Myocyte (in vitro differentiated cells): ENCODE measurements around the gene ICE1. TPM values are rescaled to one million over a fixed set of nuclear protein-coding genes. Genes with fewer than 3 reads are reported as not detected.
"Not testable (repeated sequence)": the region's sequence is repeated elsewhere in the genome, so short reads cannot be mapped to it uniquely, and the experiment has no call there.

Source experiments
- DNase-seq: peaks from one replicate; pipeline ENCODE4 v3.0.0-alpha.2; 2012; ENCODE audit warnings: low read depth
- total RNA-seq: library from RNA; depleted of rRNA; stranded (reverse); fragments of >200 nt; gene quantifications from 2 replicates; pipeline ENCODE4 v1.2.3, GENCODE V29; 2014

ICE1 gene
- total RNA-seq, 1 donor from 2014 or later, result 29.4 TPM

- DNase-seq, result no peak
Measured at GRCh38 chr5:5437227-5438172, 15.0 kb downstream of the ICE1 start.

DNA sequence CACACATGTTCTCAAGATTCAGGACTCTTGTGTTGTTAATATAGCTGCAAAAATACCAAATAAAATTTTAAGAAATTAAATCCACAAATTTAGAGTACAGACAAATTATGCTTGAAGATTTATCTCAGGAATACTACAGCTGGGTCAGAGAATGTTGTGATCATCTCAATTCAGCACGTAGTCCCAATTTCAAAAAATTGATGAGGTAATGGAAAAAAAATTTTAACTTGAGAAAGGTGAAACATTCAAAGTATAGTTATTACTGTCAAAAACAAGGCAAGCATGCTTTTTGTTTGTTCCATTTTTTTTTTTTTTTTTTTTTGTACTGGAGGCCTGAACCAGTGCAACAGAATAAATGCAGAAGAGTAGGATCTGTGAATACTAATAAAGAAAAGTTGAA is 29.4 kb downstream of the ICE1 start:
- DNase-seq, result no peak

GRCh38 chr5:5453131-5453530 is 30.7 kb downstream of the ICE1 start:
- no peak for DNase-seq

GRCh38 chr5:5454391-5454790 is 31.9 kb downstream of the ICE1 start:
- DNase-seq, result no peak

DNA sequence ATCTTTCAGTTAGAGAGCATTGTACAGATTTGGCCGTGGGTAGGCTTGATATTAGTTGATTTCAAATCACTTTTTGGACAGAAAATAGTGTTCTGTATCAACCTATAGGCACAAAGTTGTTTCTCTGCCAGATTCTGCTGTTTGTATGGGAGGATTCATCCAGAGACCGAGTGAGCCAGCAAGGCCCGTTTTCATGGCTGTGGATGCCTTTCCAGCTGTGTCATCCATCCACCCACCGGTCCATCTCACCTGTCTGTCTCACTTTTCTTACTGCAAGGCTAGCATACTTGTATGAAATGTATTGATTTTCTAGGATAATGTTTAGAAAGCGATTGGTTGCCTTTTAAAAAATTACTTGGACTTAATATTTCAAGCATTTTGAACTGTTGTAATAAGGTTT is 34.4 kb downstream of the ICE1 start:
- DNase-seq, result no peak

DNA sequence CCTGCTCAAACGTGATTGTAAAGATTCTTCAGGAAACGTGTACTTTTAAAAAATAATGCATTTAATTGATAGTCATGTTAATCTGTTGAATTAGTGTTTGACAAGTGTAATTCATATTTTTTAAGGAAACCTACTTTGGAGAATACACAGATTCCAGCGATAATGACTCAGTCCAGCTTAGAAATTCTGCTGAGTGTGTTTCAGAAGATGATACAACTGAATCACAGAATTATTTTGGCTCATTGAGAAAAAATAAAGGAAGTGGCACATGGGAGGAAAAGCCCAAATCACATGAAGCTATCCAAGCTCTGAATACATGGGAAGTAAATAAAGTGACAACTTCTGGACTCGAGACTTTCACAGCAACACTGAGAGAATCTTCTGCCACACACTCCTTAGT is 37.8 kb downstream of the ICE1 start:
- DNase-seq, result no peak

GRCh38 chr5:5461012-5461411 is 38.5 kb downstream of the ICE1 start:
- no peak for DNase-seq

DNA sequence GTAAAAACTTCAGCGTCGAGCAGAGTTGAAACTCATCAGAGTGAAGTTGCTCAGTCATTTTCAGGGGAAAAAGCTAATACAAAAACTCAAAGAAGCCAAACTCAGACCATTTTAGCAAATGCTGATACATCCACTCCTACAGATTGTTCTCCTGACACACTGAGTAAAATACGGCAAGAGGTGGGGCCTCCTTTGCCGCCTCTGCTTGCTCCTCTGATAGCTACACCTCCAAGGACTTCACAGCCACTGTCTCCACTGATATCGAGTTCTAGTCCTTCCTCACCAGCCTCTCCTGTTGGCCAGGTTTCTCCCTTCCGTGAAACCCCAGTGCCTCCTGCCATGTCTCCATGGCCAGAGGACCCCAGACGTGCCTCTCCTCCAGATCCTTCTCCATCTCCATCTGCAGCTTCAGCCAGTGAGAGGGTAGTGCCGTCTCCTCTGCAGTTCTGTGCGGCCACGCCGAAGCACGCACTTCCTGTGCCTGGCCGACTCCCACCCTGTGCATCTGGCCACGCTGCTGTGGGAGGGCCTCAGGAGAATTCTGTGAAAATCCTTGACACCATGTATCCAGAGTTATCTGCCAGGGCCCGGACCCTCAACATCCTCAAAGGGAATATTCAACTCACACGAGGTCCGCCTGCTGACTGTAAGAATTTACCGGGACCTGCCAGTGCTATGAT is 41.7 kb downstream of the ICE1 start:
- no peak for DNase-seq

DNA sequence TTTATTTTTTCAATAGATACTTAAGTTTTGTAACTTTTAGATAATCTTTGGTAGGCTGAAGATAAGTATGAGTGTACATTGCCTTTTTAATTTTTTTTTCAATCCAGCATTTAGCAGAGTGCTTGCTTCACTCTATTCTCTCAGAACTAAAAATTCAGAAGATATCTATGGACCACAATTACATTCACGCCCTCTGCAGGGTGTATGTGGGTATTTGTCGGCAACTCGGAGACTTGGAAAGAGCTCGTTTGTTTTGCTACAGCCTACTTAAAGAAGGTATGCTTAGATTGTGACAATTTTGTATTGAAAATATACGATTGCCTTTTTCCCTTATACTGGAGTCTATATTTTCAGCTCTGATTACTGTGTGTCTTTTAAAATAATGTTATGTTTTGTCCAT is 43.8 kb downstream of the ICE1 start:
- no peak for DNase-seq

GRCh38 chr5:5467737-5468136 is 45.3 kb downstream of the ICE1 start:
- DNase-seq, result no peak

DNA sequence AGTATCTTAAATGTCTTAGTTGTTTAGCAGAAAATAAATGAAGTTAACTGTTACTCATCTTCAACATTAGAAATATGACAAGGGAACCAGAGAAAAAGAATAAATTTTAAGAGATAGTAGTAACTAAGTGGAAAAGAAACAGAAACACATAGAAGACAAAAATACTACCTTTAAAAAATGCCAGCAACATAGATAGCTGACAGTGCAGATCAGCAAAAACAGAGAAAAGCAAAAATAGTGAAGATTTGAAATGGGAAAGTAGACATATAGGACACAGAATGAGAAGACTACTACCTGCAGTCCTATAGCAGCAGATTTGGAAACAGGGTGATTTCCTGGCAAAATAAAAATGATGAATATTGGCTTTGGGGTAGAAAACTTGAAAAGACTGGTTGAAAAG is 48.5 kb downstream of the ICE1 start:
- DNase-seq, result no peak

DNA sequence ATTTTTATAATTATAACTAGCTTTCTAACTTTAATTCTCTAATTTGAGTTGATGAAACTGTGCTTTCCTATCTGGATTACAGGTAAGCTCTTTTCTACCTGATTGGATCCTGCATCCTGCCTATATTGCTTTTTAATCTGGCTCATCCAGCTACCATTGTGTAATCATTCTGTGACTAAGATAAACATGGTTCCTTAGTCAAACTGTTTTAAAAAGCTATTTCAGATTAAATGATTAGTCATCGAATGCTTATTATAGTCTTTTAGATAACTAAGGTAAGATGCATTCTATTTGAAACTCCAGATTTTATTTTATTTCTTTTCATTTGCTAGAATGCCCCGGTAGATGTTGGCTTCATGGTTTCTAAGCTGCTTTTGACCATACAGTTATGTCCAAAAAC is 50.7 kb downstream of the ICE1 start:
- no peak for DNase-seq

- DNase-seq, result no peak
Measured at GRCh38 chr5:5474961-5475360, 52.5 kb downstream of the ICE1 start.

- DNase-seq, result no peak
Measured at GRCh38 chr5:5475975-5476374, 53.5 kb downstream of the ICE1 start.

DNA sequence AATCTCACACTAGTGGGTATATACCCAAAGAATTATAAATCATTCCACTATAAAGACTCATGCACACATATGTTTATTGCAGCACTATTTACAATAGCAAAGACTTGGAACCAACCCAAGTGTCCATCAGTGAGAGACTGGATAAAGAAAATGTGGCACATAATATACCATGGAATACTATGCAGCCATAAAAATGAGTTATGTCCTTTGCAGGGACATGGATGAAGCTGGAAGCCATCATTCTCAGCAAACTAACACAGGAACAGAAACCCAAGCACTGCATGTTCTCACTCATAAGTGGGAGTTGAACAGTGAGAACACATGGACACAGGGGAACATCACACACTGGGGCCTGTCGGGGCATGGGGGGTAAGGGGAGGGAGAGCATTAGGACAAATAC is 57.1 kb downstream of the ICE1 start:
- DNase-seq, result not testable (repeated sequence)

DNA sequence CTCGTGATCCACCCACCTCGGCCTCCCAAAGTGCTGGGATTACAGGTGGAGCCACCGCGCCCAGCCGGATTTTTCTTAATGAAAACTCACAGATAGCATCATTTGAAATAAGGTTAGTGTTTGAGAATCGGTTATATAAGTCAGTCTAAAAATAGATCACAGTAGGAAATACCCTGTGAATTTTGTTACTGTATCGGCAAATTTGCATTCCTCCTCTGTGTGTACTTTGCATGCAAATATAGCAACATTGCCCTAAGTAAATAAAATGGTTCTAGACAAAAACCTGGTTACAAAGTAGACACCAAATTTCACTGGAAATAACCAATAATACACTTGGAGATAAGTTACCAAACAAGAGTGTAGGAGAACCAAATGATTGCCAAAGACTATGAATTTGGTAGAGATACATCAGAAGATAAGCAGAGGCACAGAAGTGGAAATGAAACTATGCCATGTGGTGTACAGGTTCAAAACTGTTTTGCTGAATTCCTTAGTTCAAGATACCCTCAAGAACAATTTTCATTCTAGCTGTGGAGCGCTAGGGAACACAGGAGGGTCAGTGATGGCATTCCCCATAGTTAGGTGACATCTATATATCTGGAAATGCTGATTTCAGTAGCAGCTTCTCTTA is 58.1 kb downstream of the ICE1 start:
- no peak for DNase-seq

GRCh38 chr5:5481206-5481605 is 58.7 kb downstream of the ICE1 start:
- no peak for DNase-seq

GRCh38 chr5:5481633-5482032 is 59.2 kb downstream of the ICE1 start:
- no peak for DNase-seq

DNA sequence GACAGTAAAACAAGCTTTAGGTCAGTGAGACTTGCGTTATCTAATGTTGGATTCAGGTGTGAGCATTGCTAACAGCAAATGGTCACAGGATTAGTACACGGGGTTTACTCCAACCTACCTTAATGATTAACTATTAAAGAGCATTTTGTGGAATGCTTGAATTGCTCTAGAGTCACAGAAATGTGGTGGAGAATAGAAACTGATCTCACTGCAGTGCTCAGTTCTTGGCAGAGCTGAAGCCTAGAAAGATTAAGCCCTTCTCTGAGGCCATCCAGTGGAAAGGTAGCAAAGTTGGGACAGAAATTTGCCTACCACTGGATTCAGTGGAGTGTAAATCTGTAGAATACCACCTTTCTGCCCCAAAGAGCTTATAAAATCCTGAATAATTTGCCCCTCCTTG is 60.9 kb downstream of the ICE1 start:
- DNase-seq, result no peak

DNA sequence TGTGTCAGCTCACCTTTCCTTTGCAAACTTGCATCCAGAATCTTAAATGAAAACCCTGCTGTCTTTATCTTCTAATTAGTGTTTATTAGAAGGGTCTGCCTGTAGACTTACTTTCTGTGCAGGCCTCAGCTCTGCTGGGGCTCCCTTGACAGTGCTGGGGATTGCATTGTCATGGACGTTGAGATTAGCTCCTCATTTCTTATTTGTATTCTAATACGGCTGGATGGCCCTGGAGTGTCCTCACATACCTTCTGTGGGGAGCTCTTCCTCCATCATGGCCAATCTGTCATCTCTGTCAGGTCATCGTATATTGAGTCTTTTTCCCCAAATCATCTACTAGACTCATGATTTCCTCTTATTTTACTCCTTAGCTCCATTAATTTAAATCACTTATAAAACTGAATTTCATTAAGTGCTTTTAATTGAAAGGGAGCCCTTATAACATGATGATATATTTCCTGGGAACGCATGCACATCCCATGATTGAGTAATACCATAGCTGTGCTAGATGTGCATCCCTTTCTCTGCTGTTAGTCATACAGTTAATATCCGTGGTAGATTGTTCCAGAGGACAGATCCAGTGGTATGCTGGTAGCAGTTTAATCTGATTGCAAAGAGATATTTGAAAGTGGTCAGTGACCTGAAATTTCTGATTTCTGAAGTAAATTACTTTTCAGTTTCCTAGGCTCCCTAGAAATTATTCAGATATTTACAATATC is 61.6 kb downstream of the ICE1 start:
- DNase-seq, result no peak

GRCh38 chr5:5486122-5486521 is 63.6 kb downstream of the ICE1 start:
- DNase-seq, result no peak
